ENCODE results near the gene DUSP8. TPM values are rescaled to one million over a fixed set of nuclear protein-coding genes. Genes with fewer than 3 reads are reported as not detected.
A peak's percentile ranks its signal among the peaks of the same experiment; 100 is the strongest.
"Not testable (repeated sequence)": the region's sequence is repeated elsewhere in the genome, so short reads cannot be mapped to it uniquely, and the experiment has no call there.

DUSP8 gene
- polyA plus RNA-seq, 1 donor from 2014 or later: 3.5 TPM

GRCh38 chr11:1595994-1596575 is 24.0 kb upstream of the DUSP8 start:
- not testable (repeated sequence) for H2AFZ ChIP-seq (ENCODE audit: low read depth, low read length); H3K4me2 ChIP-seq (ENCODE audit: low read length); H3K9ac ChIP-seq (ENCODE audit: low read length); H3K79me2 ChIP-seq (replicated peaks; ENCODE audit: insufficient read depth, low read length); H3K27ac ChIP-seq (ENCODE audit: low read length); H4K20me1 ChIP-seq (ENCODE audit: insufficient read depth); H3F3A ChIP-seq (ENCODE audit: insufficient read depth, low read length, poor library complexity, severe bottlenecking); H3K4me3 ChIP-seq (ENCODE audit: low read length); H3K36me3 ChIP-seq (ENCODE audit: insufficient read depth, low read length); H3K27me3 ChIP-seq (ENCODE audit: insufficient read depth, low read depth, low read length); H3K9me3 ChIP-seq (ENCODE audit: low read length); H3K9me2 ChIP-seq (ENCODE audit: insufficient read depth, low read length)
- TF ChIP-seq SMC3 (conservative IDR thresholded peaks at IDR 0.05; ENCODE audit: poor library complexity): peak; percentile 39

- Histone ChIP-seq H3K27ac (ENCODE audit: low read length) (no peak overlapping the region), H4K20me1 (ENCODE audit: insufficient read depth) (no peaks in the 10 kb centered on the region), H3K9me3 (ENCODE audit: low read length) (no peaks in the 10 kb centered on the region), H3K27me3 (ENCODE audit: insufficient read depth, low read depth, low read length) (no peaks in the 10 kb centered on the region), H3F3A (ENCODE audit: insufficient read depth, low read length, poor library complexity, severe bottlenecking) (no peaks in the 10 kb centered on the region), H3K9me2 (ENCODE audit: insufficient read depth, low read length) (no peaks in the 10 kb centered on the region), H3K4me2 (ENCODE audit: low read length) (no peak overlapping the region), H3K36me3 (ENCODE audit: insufficient read depth, low read length) (no peaks in the 10 kb centered on the region), H3K4me3 (ENCODE audit: low read length) (no peak overlapping the region), H2AFZ (ENCODE audit: low read depth, low read length) (no peak overlapping the region), H3K9ac (ENCODE audit: low read length) (no peak overlapping the region), H3K79me2 (replicated peaks; ENCODE audit: insufficient read depth, low read length) (no peaks in the 10 kb centered on the region)
- peak; percentile 60 for TF ChIP-seq POLR2AphosphoS5 (IDR thresholded peaks at IDR 0.05)
- TF ChIP-seq CTCF (IDR thresholded peaks at IDR 0.05; ENCODE audit: poor library complexity, severe bottlenecking): no peak
Observed at GRCh38 chr11:1592628-1593027, 20.6 kb upstream of the DUSP8 start.

- Histone ChIP-seq H3K79me2 (replicated peaks; ENCODE audit: insufficient read depth, low read length) (no peaks in the 10 kb centered on the region), H3K9ac (ENCODE audit: low read length) (no peak overlapping the region), H3K9me2 (ENCODE audit: insufficient read depth, low read length) (no peaks in the 10 kb centered on the region), H3K9me3 (ENCODE audit: low read length) (no peaks in the 10 kb centered on the region), H4K20me1 (ENCODE audit: insufficient read depth) (no peaks in the 10 kb centered on the region), H3K4me3 (ENCODE audit: low read length) (no peak overlapping the region), H2AFZ (ENCODE audit: low read depth, low read length) (no peak overlapping the region), H3K4me2 (ENCODE audit: low read length) (no peak overlapping the region), H3K36me3 (ENCODE audit: insufficient read depth, low read length) (no peaks in the 10 kb centered on the region), H3F3A (ENCODE audit: insufficient read depth, low read length, poor library complexity, severe bottlenecking) (no peaks in the 10 kb centered on the region), H3K27me3 (ENCODE audit: insufficient read depth, low read depth, low read length) (no peaks in the 10 kb centered on the region), H3K27ac (ENCODE audit: low read length) (no peak overlapping the region)
- TF ChIP-seq RAD21 (conservative IDR thresholded peaks at IDR 0.05): no peak
- no peak for TF ChIP-seq EZH2 (IDR thresholded peaks at IDR 0.05; ENCODE audit: borderline replicate concordance, insufficient read depth, low read length, poor library complexity, severe bottlenecking)
- TF ChIP-seq EP300 (conservative IDR thresholded peaks at IDR 0.05; ENCODE audit: poor library complexity, severe bottlenecking): no peak
- TF ChIP-seq MXI1 (conservative IDR thresholded peaks at IDR 0.05; ENCODE audit: poor library complexity, severe bottlenecking): no peak
- TF ChIP-seq POLR2AphosphoS5 (IDR thresholded peaks at IDR 0.05): no peak
- no peak for TF ChIP-seq CTCF (IDR thresholded peaks at IDR 0.05; ENCODE audit: poor library complexity, severe bottlenecking)
Observed at GRCh38 chr11:1589996-1590395, 17.9 kb upstream of the DUSP8 start.

- H3K9me3 ChIP-seq (ENCODE audit: low read length); H3K36me3 ChIP-seq (ENCODE audit: insufficient read depth, low read length); H3F3A ChIP-seq (ENCODE audit: insufficient read depth, low read length, poor library complexity, severe bottlenecking); H3K9ac ChIP-seq (ENCODE audit: low read length); H3K79me2 ChIP-seq (replicated peaks; ENCODE audit: insufficient read depth, low read length); H3K4me2 ChIP-seq (ENCODE audit: low read length); H3K27me3 ChIP-seq (ENCODE audit: insufficient read depth, low read depth, low read length); H3K27ac ChIP-seq (ENCODE audit: low read length); H3K4me3 ChIP-seq (ENCODE audit: low read length); H2AFZ ChIP-seq (ENCODE audit: low read depth, low read length); H4K20me1 ChIP-seq (ENCODE audit: insufficient read depth); H3K9me2 ChIP-seq (ENCODE audit: insufficient read depth, low read length): not testable (repeated sequence)
Observed at GRCh38 chr11:1589191-1589963, 17.3 kb upstream of the DUSP8 start.
